NT2/D1 (cell line): Measurements from ENCODE around the gene ZNF628.

ENCODE experiments used
- SUZ12 ChIP-seq: IDR thresholded peaks from 2 replicates; pipeline ENCODE4 v1.6.1; 2011; ENCODE audit not compliant: insufficient read length, insufficient read depth; ENCODE audit errors: extremely low read depth
- YY1 ChIP-seq: IDR thresholded peaks from 2 replicates; pipeline ENCODE4 v1.6.1; 2011; ENCODE audit not compliant: insufficient read length, insufficient read depth
- ZNF274 ChIP-seq: IDR thresholded peaks from 2 replicates; pipeline ENCODE4 v1.6.1; 2011; ENCODE audit warnings: mild to moderate bottlenecking, low read depth, low read length

- TF ChIP-seq ZNF274 (no peak), YY1 (no peak), SUZ12 (no peak)
Measured at GRCh38 chr19:55456347-55456746, 20.1 kb upstream of the ZNF628 start.
